DOHH2 (cell line): Measurements from ENCODE around the gene FANCC.

ENCODE experiments used
- CTCF ChIP-seq: fragments of 200-600 bp; sonication (generic); IDR thresholded peaks from one replicate; pipeline ENCODE4 v1.5.1; 2014; ENCODE audit warnings: antibody characterized with exemption, mild to moderate bottlenecking, low read depth, low read length; ENCODE audit not compliant: poor library complexity, severe bottlenecking
- EZH2phosphoT487 ChIP-seq: fragments of 200-600 bp; sonication (generic); IDR thresholded peaks from 2 replicates; pipeline ENCODE4 v1.6.1; 2017; ENCODE audit warnings: borderline replicate concordance, mild to moderate bottlenecking, antibody characterized with exemption, low read length, moderate library complexity, mixed read lengths

- TF ChIP-seq CTCF (no peak), EZH2phosphoT487 (no peak)
These were observed 178.4 kb downstream of the FANCC start for GRCh38 chr9:95139126-95139525.
